ENCODE data around the gene PROCA1.

- TF ChIP-seq POLR2A (IDR thresholded peaks at IDR 0.05), result no peak
- TF ChIP-seq, protein P1, sequence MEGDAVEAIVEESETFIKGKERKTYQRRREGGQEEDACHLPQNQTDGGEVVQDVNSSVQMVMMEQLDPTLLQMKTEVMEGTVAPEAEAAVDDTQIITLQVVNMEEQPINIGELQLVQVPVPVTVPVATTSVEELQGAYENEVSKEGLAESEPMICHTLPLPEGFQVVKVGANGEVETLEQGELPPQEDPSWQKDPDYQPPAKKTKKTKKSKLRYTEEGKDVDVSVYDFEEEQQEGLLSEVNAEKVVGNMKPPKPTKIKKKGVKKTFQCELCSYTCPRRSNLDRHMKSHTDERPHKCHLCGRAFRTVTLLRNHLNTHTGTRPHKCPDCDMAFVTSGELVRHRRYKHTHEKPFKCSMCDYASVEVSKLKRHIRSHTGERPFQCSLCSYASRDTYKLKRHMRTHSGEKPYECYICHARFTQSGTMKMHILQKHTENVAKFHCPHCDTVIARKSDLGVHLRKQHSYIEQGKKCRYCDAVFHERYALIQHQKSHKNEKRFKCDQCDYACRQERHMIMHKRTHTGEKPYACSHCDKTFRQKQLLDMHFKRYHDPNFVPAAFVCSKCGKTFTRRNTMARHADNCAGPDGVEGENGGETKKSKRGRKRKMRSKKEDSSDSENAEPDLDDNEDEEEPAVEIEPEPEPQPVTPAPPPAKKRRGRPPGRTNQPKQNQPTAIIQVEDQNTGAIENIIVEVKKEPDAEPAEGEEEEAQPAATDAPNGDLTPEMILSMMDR (IDR thresholded peaks at IDR 0.05), result no peak
Observed at GRCh38 chr17:28738680-28739384, 27.1 kb upstream of the PROCA1 start.
